Stimulated activated CD8-positive, alpha-beta memory T cell treated with anti-CD3 and anti-CD28 coated beads, Interleukin-12 subunit alpha, Interleukin-12 subunit beta, amount 100 ng/mL, for 24 hours (primary cell): ENCODE data around the gene ELOVL5.
"Not testable (repeated sequence)": the region's sequence is repeated elsewhere in the genome, so short reads cannot be mapped to it uniquely, and the experiment has no call there.

Experiments used
- DNase-seq: peaks from one replicate; pipeline ENCODE4 v3.0.0-alpha.2; 2020; ENCODE audit errors: extremely low read depth

ELOVL5 gene

GRCh38 chr6:53359095-53359842 lies 10.5 kb upstream of the ELOVL5 start:
- DNase-seq, result peak; percentile 70

- DNase-seq, result no peak
Measured at GRCh38 chr6:53358440-53359094, 9.8 kb upstream of the ELOVL5 start.

- DNase-seq, result no peak
Measured at GRCh38 chr6:53357576-53358360, 9.0 kb upstream of the ELOVL5 start.

GRCh38 chr6:53353624-53354023 lies 4.9 kb upstream of the ELOVL5 start:
- DNase-seq, result no peak

GRCh38 chr6:53352360-53352759 lies 3.6 kb upstream of the ELOVL5 start:
- DNase-seq, result no peak

- DNase-seq, result no peak
Measured at GRCh38 chr6:53349209-53349693, 501 bp upstream of the ELOVL5 start.

- no peak for DNase-seq
Measured at GRCh38 chr6:53347921-53348370, 804 bp downstream of the ELOVL5 start.

GRCh38 chr6:53347250-53347920 lies 1.4 kb downstream of the ELOVL5 start:
- no peak for DNase-seq

- not testable (repeated sequence) for DNase-seq
Measured at GRCh38 chr6:53346049-53346448, 2.7 kb downstream of the ELOVL5 start.

GRCh38 chr6:53344969-53345368 lies 3.8 kb downstream of the ELOVL5 start:
- DNase-seq, result no peak

GRCh38 chr6:53343092-53343491 lies 5.7 kb downstream of the ELOVL5 start:
- no peak for DNase-seq

- no peak for DNase-seq
Measured at GRCh38 chr6:53342217-53342616, 6.5 kb downstream of the ELOVL5 start.

- no peak for DNase-seq
Measured at GRCh38 chr6:53340536-53340935, 8.2 kb downstream of the ELOVL5 start.

GRCh38 chr6:53339424-53339823 lies 9.3 kb downstream of the ELOVL5 start:
- no peak for DNase-seq

- DNase-seq, result no peak
Measured at GRCh38 chr6:53338304-53338703, 10.4 kb downstream of the ELOVL5 start.

GRCh38 chr6:53336070-53336469 lies 12.7 kb downstream of the ELOVL5 start:
- DNase-seq, result no peak

- DNase-seq, result no peak
Measured at GRCh38 chr6:53335224-53335994, 13.3 kb downstream of the ELOVL5 start.

- no peak for DNase-seq
Measured at GRCh38 chr6:53333439-53334408, 15.0 kb downstream of the ELOVL5 start.

GRCh38 chr6:53331678-53332077 lies 17.1 kb downstream of the ELOVL5 start:
- DNase-seq, result no peak

GRCh38 chr6:53330137-53330536 lies 18.6 kb downstream of the ELOVL5 start:
- no peak for DNase-seq
